Measurements from ENCODE around the gene ALDH3B1.

Gene ALDH3B1

GRCh38 chr11:68040101-68040956 lies 30.2 kb downstream of the ALDH3B1 start:
- H3K27ac ChIP-seq: no peak overlapping the region; the same call in 1 of the 2 replicates
- TF ChIP-seq CTCF (IDR thresholded peaks at IDR 0.05): no peak

GRCh38 chr11:68040957-68041591 lies 30.9 kb downstream of the ALDH3B1 start:
- TF ChIP-seq CTCF (IDR thresholded peaks at IDR 0.05) (no peak), ZFX (IDR thresholded peaks at IDR 0.05; ENCODE audit: borderline replicate concordance) (no peak)
- H3K27ac ChIP-seq: no peak overlapping the region

- TF ChIP-seq ZFX (IDR thresholded peaks at IDR 0.05; ENCODE audit: borderline replicate concordance) (no peak), CTCF (IDR thresholded peaks at IDR 0.05) (no peak)
- H3K27ac ChIP-seq: no peak overlapping the region
Observed at GRCh38 chr11:68041617-68042218, 31.6 kb downstream of the ALDH3B1 start.

GRCh38 chr11:68042219-68043028 lies 32.3 kb downstream of the ALDH3B1 start:
- no peak for TF ChIP-seq ZFX (IDR thresholded peaks at IDR 0.05; ENCODE audit: borderline replicate concordance)
- no peak for TF ChIP-seq CTCF (IDR thresholded peaks at IDR 0.05)
- no peak overlapping the region for H3K27ac ChIP-seq

GRCh38 chr11:68043029-68043348 lies 32.9 kb downstream of the ALDH3B1 start:
- no peak for TF ChIP-seq CTCF (IDR thresholded peaks at IDR 0.05)
- no peak for TF ChIP-seq ZFX (IDR thresholded peaks at IDR 0.05; ENCODE audit: borderline replicate concordance)
- H3K27ac ChIP-seq: no peak overlapping the region

- H3K27ac ChIP-seq: no peak overlapping the region
- no peak for TF ChIP-seq CTCF (IDR thresholded peaks at IDR 0.05)
- no peak for TF ChIP-seq ZFX (IDR thresholded peaks at IDR 0.05; ENCODE audit: borderline replicate concordance)
Observed at GRCh38 chr11:68043349-68044144, 33.4 kb downstream of the ALDH3B1 start.
